GM21825 (cell line): Measurements from ENCODE around the gene IZUMO2.
"Not testable (repeated sequence)": the region's sequence is repeated elsewhere in the genome, so short reads cannot be mapped to it uniquely, and the experiment has no call there.

Experiments used
- ATAC-seq: cut with Tn5 transposase; IDR thresholded peaks from one replicate; pipeline ENCODE4 v1.9.1; 2021; ENCODE audit warnings: mild to moderate bottlenecking, moderate library complexity; ENCODE audit not compliant: unreplicated experiment

Gene IZUMO2

DNA sequence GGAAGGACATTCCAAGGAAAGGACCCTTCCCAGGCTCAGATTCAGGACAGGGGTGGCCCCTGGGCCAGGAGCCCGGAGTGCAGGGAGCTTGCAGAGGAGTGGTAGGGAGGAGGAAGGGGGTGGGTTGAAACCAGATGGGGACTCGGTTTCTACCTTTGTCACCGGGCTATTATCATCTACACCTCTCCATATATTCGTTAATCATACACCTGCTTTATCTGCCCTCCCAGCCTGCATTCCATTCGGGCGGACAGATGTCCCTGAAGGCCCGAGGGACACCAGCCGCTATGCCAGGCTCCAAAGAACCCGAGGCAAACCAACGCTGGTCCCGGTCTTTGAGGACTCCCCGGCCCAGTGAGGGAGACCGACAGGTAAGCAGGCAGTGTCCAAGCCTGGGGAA lies 24.9 kb upstream of the IZUMO2 start:
- ATAC-seq = no peak

DNA sequence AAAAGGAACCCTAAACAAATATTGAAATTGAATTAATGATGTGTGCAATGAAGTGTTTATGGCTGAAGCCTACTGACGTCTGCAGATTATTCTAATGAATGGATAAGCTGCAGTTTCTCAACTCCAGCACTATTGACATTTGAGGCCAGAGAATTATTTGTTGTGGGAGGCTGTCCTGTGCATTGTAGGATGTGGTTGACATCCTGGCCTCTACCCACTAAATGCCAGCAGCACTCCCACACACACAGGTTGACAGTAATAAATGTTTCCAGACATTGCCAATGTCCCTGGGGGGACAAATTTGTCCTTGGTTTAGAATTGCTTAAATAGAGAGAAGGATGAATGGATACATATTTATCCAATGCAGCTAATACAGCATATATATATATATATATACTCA lies 21.1 kb upstream of the IZUMO2 start:
- ATAC-seq = no peak

- no peak for ATAC-seq
Measured at GRCh38 chr19:50181121-50181520, 18.0 kb upstream of the IZUMO2 start.

DNA sequence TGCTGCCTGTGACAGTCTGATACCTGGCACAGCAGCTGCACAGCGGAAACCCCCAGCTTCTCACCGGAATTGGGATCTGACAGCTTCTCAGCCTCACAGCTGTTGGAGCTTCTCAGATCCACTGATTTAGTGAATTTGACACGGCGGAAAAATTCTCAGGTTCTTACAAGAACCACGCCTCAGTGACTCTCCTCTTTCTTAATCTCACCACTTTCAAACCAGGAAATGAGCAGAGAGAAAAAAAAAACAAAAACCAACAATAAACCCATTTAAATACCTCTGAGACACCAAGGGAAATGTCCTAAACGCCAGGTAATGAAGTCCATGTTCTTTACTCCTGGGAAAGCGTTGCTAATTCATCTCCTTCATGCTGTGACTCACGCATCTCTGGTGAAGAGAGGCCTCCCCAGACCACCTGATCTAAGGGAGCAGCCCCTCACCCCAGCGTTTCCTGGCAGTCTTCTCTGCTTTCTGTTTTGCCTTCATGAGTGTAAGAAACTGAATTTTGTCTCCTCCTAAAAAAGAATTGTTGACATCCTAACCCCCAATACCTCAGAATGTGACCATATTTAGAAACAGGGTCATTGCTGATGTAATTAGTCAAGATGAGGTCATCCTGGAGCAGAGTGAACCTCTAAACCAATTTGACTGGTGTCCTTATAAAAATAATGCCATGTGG lies 15.9 kb upstream of the IZUMO2 start:
- no peak for ATAC-seq

- ATAC-seq = no peak
Measured at GRCh38 chr19:50178320-50178719, 15.2 kb upstream of the IZUMO2 start.

- no peak for ATAC-seq
Measured at GRCh38 chr19:50176775-50177174, 13.7 kb upstream of the IZUMO2 start.

GRCh38 chr19:50175924-50176323 lies 12.8 kb upstream of the IZUMO2 start:
- ATAC-seq = no peak

DNA sequence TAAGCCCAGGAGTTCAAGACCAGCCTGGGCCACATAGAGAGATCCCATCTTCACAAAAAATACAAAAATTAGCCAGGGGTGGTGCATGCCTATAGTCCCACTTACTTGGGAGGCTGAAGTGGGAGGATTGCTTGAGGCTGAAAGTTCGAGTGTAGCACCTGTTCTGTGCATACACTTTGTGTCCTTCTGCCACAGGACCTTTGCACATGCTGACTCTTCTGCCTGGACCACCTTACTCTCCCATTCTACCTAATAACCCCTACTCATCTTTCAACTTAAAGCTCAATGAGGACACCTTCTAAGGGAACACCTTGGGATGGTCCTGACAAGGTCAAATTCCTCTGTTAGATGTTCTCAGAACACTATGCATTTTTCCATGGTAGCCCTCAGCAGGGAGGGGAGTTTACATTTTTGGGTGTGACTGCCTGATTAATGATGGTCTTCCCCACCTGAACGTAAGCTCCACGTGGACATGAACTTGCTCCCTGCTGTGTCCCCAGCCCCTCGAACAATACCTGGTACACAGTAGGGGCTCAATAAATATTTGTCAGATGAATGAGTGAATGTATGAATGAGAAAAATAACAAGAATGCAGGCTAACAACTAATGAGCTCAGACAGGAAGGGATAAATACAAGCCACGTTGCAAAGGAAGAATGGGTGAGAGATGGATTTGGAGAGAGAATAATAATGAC lies 11.2 kb upstream of the IZUMO2 start:
- no peak for ATAC-seq

DNA sequence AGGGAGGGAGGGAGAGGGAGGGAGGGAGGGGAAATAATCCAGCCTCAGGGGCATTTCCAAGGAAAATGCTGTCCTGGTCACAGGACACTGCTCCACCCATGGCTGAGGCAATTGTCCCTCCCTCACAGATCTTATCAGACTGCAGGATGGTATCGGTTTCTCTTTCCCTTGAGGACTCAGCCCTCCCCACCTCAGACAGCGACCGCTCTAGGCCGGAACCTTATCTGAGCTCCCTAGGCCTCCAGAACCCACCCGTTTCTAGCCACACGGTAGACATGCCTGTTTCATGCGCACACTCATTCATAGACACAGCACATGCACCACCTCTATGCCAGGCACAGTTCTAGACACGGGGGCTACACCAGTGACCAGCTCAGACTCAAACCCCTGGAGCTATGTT lies 10.0 kb upstream of the IZUMO2 start:
- ATAC-seq = no peak

GRCh38 chr19:50172726-50173125 lies 9.6 kb upstream of the IZUMO2 start:
- ATAC-seq = no peak

DNA sequence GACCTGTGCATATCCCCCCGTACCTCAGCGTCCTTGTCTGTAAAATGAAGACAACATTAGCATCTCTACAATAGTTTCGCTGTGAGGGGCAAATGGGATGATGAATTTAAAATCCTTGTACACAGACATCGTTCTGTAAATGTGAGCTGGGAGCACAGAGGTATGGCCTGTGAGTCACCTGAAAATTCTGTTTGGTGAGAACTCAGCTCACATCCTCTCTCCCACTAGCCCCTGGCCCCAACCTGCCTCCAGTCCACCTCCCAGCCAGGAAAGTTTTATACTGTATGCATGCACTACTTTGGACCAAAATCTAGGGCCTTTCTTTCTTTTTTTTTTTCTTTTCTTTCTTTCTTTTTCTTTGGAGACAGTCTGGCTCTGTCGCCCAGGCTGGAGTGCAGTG lies 8.7 kb upstream of the IZUMO2 start:
- no peak for ATAC-seq

GRCh38 chr19:50167314-50167721 lies 4.2 kb upstream of the IZUMO2 start:
- no peak for ATAC-seq

GRCh38 chr19:50159078-50159477 lies 4.0 kb downstream of the IZUMO2 start:
- no peak for ATAC-seq

GRCh38 chr19:50158577-50158976 lies 4.5 kb downstream of the IZUMO2 start:
- no peak for ATAC-seq

DNA sequence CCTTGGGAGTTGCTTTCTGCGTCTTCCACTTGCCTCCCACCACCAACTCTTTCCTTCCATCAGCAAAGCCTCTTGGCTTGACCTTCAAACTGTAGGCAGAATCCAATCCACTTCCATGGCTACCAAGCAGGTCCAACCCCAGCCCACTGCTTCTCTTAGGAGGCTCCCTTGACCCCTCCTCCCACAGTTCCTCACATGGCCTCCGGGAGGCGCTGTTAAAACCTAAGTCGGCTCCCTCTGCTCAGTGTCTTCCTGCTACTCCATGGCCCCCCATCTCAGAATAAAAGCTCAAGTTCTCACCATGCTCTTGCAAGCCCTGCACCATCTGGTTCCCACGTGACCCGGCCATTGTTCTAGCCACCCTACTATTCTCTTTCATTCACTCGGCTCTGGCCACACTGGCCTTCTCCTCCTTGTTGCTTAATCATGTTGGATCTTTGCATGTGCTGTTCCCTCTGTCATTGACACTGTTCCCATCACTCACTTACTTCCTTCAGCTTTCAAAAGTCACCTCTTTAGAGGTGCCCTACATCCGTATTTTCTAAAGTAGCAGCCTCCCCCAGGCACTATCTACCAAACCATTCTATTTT lies 7.5 kb downstream of the IZUMO2 start:
- ATAC-seq = no peak

GRCh38 chr19:50154529-50154928 lies 8.6 kb downstream of the IZUMO2 start:
- no peak for ATAC-seq

DNA sequence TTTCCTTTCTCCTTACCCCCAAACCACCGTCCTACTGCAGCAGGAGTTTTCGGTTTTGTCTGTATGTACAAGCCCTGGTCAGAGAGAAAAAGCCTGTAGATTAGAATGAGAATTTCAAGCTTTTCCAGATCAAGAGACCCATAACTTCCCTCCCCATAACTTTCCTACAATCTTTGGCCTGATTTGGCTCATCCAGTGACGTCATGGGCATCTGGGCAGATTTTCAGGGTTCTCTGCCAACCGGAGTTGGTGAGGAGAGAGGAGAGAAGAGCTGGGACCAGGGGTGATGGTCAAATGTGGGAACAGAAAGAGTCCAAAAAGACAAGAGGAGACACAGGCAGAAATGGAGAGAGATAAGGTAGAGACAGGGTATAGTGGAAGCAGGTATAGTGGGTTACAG lies 10.5 kb downstream of the IZUMO2 start:
- ATAC-seq = no peak

GRCh38 chr19:50148528-50148927 lies 14.6 kb downstream of the IZUMO2 start:
- ATAC-seq = no peak

- no peak for ATAC-seq
Measured at GRCh38 chr19:50147462-50148423, 15.3 kb downstream of the IZUMO2 start.

- not testable (repeated sequence) for ATAC-seq
Measured at GRCh38 chr19:50141921-50142320, 21.2 kb downstream of the IZUMO2 start.
